IMR-90 (cell line): Measurements from ENCODE around the gene COL19A1. TPM values are rescaled to one million over a fixed set of nuclear protein-coding genes. Genes with fewer than 3 reads are reported as not detected.

ENCODE experiments used
- ATAC-seq: fragments of 200-7000 bp; cut with Tn5 transposase; 2 replicates; pipeline ENCODE4 v1.9.1; 2020; ENCODE audit warnings: low read depth, mild to moderate bottlenecking, moderate library complexity
- BruUV-seq: library from RNA; stranded (reverse); fragments of 400-500 nt; replicated peaks from 2 replicates; lab custom pipeline; 2021; lab: Mats Ljungman, UMichigan
- CTCF ChIA-PET: fragments of 300-600 bp; formaldehyde crosslinking; extraction: SDS; loops from one replicate; lab custom pipeline; 2021; ENCODE audit warnings: antibody characterized with exemption; lab: Yijun Ruan, JAX
- POLR2A ChIA-PET: fragments of 300-600 bp; sonication (Branson Sonifier 250); formaldehyde crosslinking; loops from one replicate; lab custom pipeline; 2022; ENCODE audit warnings: antibody characterized with exemption; ENCODE audit not compliant: unreplicated experiment; lab: Charles Lee
- DNase-seq: peaks from one replicate; pipeline ENCODE4 v3.0.0; 2013
- H2AFZ ChIP-seq: replicated peaks from 2 replicates; pipeline ENCODE3; 2013; ENCODE audit warnings: low read length, mild to moderate bottlenecking; ENCODE audit not compliant: poor library complexity
- H2AK5ac ChIP-seq: 2 replicates; pipeline ENCODE4 v1.6.1; 2013; ENCODE audit warnings: low read depth, low read length, inconsistent platforms
- H2AK9ac ChIP-seq: replicated peaks from 2 replicates; pipeline ENCODE3; 2013; ENCODE audit warnings: mild to moderate bottlenecking, low read depth, low read length, moderate library complexity; ENCODE audit not compliant: poor library complexity
- H2BK120ac ChIP-seq: 2 replicates; pipeline ENCODE4 v1.6.1; 2013; ENCODE audit warnings: low read depth, low read length, inconsistent platforms
- H2BK15ac ChIP-seq: 3 replicates; pipeline ENCODE4 v1.6.1; 2013; ENCODE audit warnings: low read depth, low read length, inconsistent platforms
- H2BK20ac ChIP-seq: 2 replicates; pipeline ENCODE4 v1.6.1; 2013; ENCODE audit warnings: low read depth, mild to moderate bottlenecking, inconsistent platforms, low read length, moderate library complexity
- H2BK5ac ChIP-seq: 2 replicates; pipeline ENCODE4 v1.6.1; 2013; ENCODE audit warnings: mild to moderate bottlenecking, low read depth, low read length, inconsistent platforms; ENCODE audit not compliant: poor library complexity, severe bottlenecking
- H3K14ac ChIP-seq: replicated peaks from 2 replicates; pipeline ENCODE4 v1.6.1; 2013; ENCODE audit warnings: low read depth, low read length, inconsistent platforms
- H3K18ac ChIP-seq: 2 replicates; pipeline ENCODE4 v1.6.1; 2013; ENCODE audit warnings: low read depth, low read length, control low read depth
- H3K23ac ChIP-seq: 2 replicates; pipeline ENCODE4 v1.6.1; 2013; ENCODE audit warnings: low read depth, low read length, inconsistent platforms
- H3K27ac ChIP-seq: 2 replicates; pipeline ENCODE4 v1.5.1; 2013; ENCODE audit warnings: mild to moderate bottlenecking, control low read depth, low read length; ENCODE audit not compliant: insufficient read depth
- H3K27me3 ChIP-seq: 2 replicates; pipeline ENCODE4 v1.6.1; 2013; ENCODE audit warnings: low read length; ENCODE audit not compliant: control insufficient read depth, insufficient read depth
- H3K36me3 ChIP-seq: 2 replicates; pipeline ENCODE4 v1.6.1; 2013; ENCODE audit warnings: low read length, mixed read lengths; ENCODE audit not compliant: control insufficient read depth, insufficient read depth
- H3K4ac ChIP-seq: 2 replicates; pipeline ENCODE4 v1.6.1; 2013; ENCODE audit warnings: low read depth, low read length, inconsistent platforms
- H3K4me1 ChIP-seq: 2 replicates; pipeline ENCODE4 v1.6.1; 2013; ENCODE audit warnings: low read length, mixed read lengths; ENCODE audit not compliant: control insufficient read depth, insufficient read depth
- H3K4me2 ChIP-seq: 2 replicates; pipeline ENCODE4 v1.6.1; 2013; ENCODE audit warnings: low read depth, mild to moderate bottlenecking, control low read depth, low read length, moderate library complexity
- H3K4me3 ChIP-seq: 2 replicates; pipeline ENCODE4 v1.5.1; 2013; ENCODE audit warnings: low read depth, mild to moderate bottlenecking, control low read depth, low read length, moderate library complexity; ENCODE audit not compliant: insufficient read depth
- H3K56ac ChIP-seq: 2 replicates; pipeline ENCODE4 v1.6.1; 2013; ENCODE audit warnings: low read length, inconsistent platforms; ENCODE audit not compliant: insufficient read depth; ENCODE audit errors: extremely low read depth
- H3K79me1 ChIP-seq, 2 experiments: 2 replicates each; pipeline ENCODE4 v1.6.1; 2013; ENCODE audit warnings: low read length in 2 of 2, inconsistent platforms in 1 of 2, low read depth in 1 of 2
- H3K9ac ChIP-seq: 2 replicates; pipeline ENCODE4 v1.6.1; 2013; ENCODE audit warnings: low read depth, low read length, control low read depth
- H3K9me1 ChIP-seq: 2 replicates; pipeline ENCODE4 v1.6.1; 2013; ENCODE audit warnings: low read length, inconsistent platforms; ENCODE audit not compliant: insufficient read depth
- H3K9me3 ChIP-seq: 2 replicates; pipeline ENCODE4 v1.6.1; 2013; ENCODE audit warnings: low read length; ENCODE audit not compliant: control insufficient read depth, insufficient read depth
- H4K20me1 ChIP-seq: 2 replicates; pipeline ENCODE4 v1.6.1; 2013; ENCODE audit warnings: low read length, inconsistent platforms; ENCODE audit not compliant: insufficient read depth
- H4K5ac ChIP-seq: 2 replicates; pipeline ENCODE4 v1.6.1; 2013; ENCODE audit warnings: mild to moderate bottlenecking, low read depth, low read length, control low read depth
- H4K8ac ChIP-seq, 2 experiments: 2 replicates each; pipeline ENCODE4 v1.6.1; 2013; ENCODE audit warnings: low read depth in 2 of 2, low read length in 2 of 2, control low read depth in 1 of 2, inconsistent platforms in 1 of 2
- H4K91ac ChIP-seq: 2 replicates; pipeline ENCODE4 v1.6.1; 2013; ENCODE audit warnings: low read depth, low read length, inconsistent platforms; ENCODE audit not compliant: insufficient read depth
- BHLHE40 ChIP-seq: fragments of 150-350 bp; IDR thresholded peaks from 2 replicates; pipeline ENCODE4 v1.6.1; 2016; ENCODE audit warnings: mild to moderate bottlenecking, low read depth, low read length
- CEBPB ChIP-seq: IDR thresholded peaks from 2 replicates; pipeline ENCODE4 v1.6.1; 2012; ENCODE audit warnings: low read depth, low read length, improper control_type of control experiment
- CHD1 ChIP-seq: IDR thresholded peaks from 2 replicates; pipeline ENCODE4 v1.6.1; 2012; ENCODE audit warnings: low read depth, low read length, improper control_type of control experiment
- CTCF ChIP-seq: conservative IDR thresholded peaks from 2 replicates; pipeline ENCODE4 v1.5.1; 2012; ENCODE audit warnings: mild to moderate bottlenecking, low read depth, low read length, improper control_type of control experiment
- ELK1 ChIP-seq: fragments of 150-350 bp; IDR thresholded peaks from 2 replicates; pipeline ENCODE4 v1.6.1; 2016; ENCODE audit warnings: low read depth, mild to moderate bottlenecking, low read length, moderate library complexity, borderline replicate concordance
- FOS ChIP-seq: fragments of 150-350 bp; IDR thresholded peaks from 2 replicates; pipeline ENCODE4 v1.6.1; 2016; ENCODE audit warnings: low read depth, low read length
- MAFK ChIP-seq: IDR thresholded peaks from 2 replicates; pipeline ENCODE4 v1.6.1; 2012; ENCODE audit warnings: low read depth, low read length, improper control_type of control experiment
- MAZ ChIP-seq: IDR thresholded peaks from 2 replicates; pipeline ENCODE4 v1.6.1; 2012; ENCODE audit warnings: low read depth, mild to moderate bottlenecking, low read length, improper control_type of control experiment, moderate library complexity, borderline replicate concordance
- MXI1 ChIP-seq: IDR thresholded peaks from 2 replicates; pipeline ENCODE4 v1.6.1; 2012; ENCODE audit warnings: low read depth, mild to moderate bottlenecking, low read length, moderate library complexity, borderline replicate concordance
- NFE2L2 ChIP-seq: fragments of 150-350 bp; IDR thresholded peaks from 2 replicates; pipeline ENCODE4 v1.6.1; 2016; ENCODE audit warnings: low read depth, mild to moderate bottlenecking, low read length
- POLR2A ChIP-seq: IDR thresholded peaks from 2 replicates; pipeline ENCODE4 v1.6.1; 2012; ENCODE audit warnings: mild to moderate bottlenecking, low read depth, low read length
- RAD21 ChIP-seq: IDR thresholded peaks from 2 replicates; pipeline ENCODE4 v1.6.1; 2012; ENCODE audit warnings: low read length, improper control_type of control experiment
- RCOR1 ChIP-seq: IDR thresholded peaks from 2 replicates; pipeline ENCODE4 v1.6.1; 2012; ENCODE audit warnings: mild to moderate bottlenecking, low read length, improper control_type of control experiment; ENCODE audit not compliant: insufficient replicate concordance
- RFX5 ChIP-seq: IDR thresholded peaks from 2 replicates; pipeline ENCODE4 v1.8.0; 2012; ENCODE audit warnings: low read depth, mild to moderate bottlenecking, low read length, moderate library complexity
- SMC3 ChIP-seq: fragments of 150-350 bp; IDR thresholded peaks from 2 replicates; pipeline ENCODE4 v1.6.1; 2016; ENCODE audit warnings: low read depth, mild to moderate bottlenecking, antibody characterized with exemption, low read length, moderate library complexity
- USF2 ChIP-seq: fragments of 150-350 bp; IDR thresholded peaks from 2 replicates; pipeline ENCODE4 v1.6.1; 2017; ENCODE audit warnings: mild to moderate bottlenecking, antibody characterized with exemption, low read length, low read depth
- dilution Hi-C: fragments of 300-500 bp; cut with HindIII; formaldehyde crosslinking; loops from one replicate; pipeline ENCODE4 v1.14.3; 2018; ENCODE audit warnings: low sequenced_read_pairs; ENCODE audit not compliant: unreplicated experiment
- in situ Hi-C: fragments of 300-500 bp; cut with MboI; formaldehyde crosslinking; loops from 3 replicates; pipeline ENCODE4 v1.14.3; 2019; ENCODE audit warnings: low sequenced_read_pairs, inconsistent platforms, mixed read lengths
- intact Hi-C: fragments of 100-400 bp; cut with micrococcal nuclease; formaldehyde crosslinking; loops from 2 replicates; pipeline ENCODE4 v1.10.0; 2022
- polyA plus RNA-seq, 3 experiments: library from polyadenylated mRNA; depleted of rRNA; stranded (reverse); fragments of >200 nt; gene quantifications; 2 replicates each; pipeline ENCODE4 v1.2.3, GENCODE V29; 2012; ENCODE audit warnings: low replicate concordance in 1 of 3
- total RNA-seq: library from RNA; depleted of rRNA; stranded (reverse); fragments of >200 nt; gene quantifications from 2 replicates; pipeline ENCODE4 v1.2.3, GENCODE V29; 2012

Gene COL19A1
- total and polyA plus RNA-seq, 2 of the 4 experiments (the other 2 are of a cell fraction) = under 0.01 TPM; not detected in 1

GRCh38 chr6:70028926-70029325, 162.6 kb downstream of the COL19A1 start:
- Histone ChIP-seq H3K27ac (no peak overlapping the region), H4K20me1 (no peaks in the 10 kb centered on the region), H3K4me3 (no peak overlapping the region), H2BK120ac (no peak overlapping the region), H2BK5ac (no peak overlapping the region), H3K9ac (no peak overlapping the region), H4K91ac (no peak overlapping the region), H3K27me3 (no peaks in the 10 kb centered on the region), H3K79me1 (no peaks in the 10 kb centered on the region), H2AFZ (no peak overlapping the region), H3K4me2 (no peak overlapping the region), H4K8ac (no peak overlapping the region), H3K9me1 (no peaks in the 10 kb centered on the region), H4K5ac (no peak overlapping the region), H2BK20ac (no peak overlapping the region), H2AK9ac (no peak overlapping the region), H3K14ac (no peak overlapping the region), H2AK5ac (no peak overlapping the region), H2BK15ac (no peak overlapping the region), H3K23ac (no peak overlapping the region), H3K4ac (no peak overlapping the region), H3K56ac (no peak overlapping the region), H3K9me3 (no peaks in the 10 kb centered on the region), H3K4me1 (no peaks in the 10 kb centered on the region), H3K18ac (no peak overlapping the region), H3K36me3 (no peaks in the 10 kb centered on the region)
- ChIA-PET CTCF (no interaction called here), POLR2A (no interaction called here)
- no peak for ATAC-seq
- intact Hi-C loops = no loop called here
- dilution Hi-C loops = no loop called here
- in situ Hi-C loops = no loop called here
- BruUV-seq = no TSS peak
- TF ChIP-seq CEBPB = no peak
- TF ChIP-seq CHD1 = no peak
- no peak for TF ChIP-seq BHLHE40
- no peak for TF ChIP-seq POLR2A
- TF ChIP-seq ELK1 = no peak
- TF ChIP-seq NFE2L2 = no peak
- no peak for TF ChIP-seq RFX5
- TF ChIP-seq MAFK = no peak
- no peak for TF ChIP-seq RCOR1
- TF ChIP-seq MAZ = no peak
- TF ChIP-seq SMC3 = no peak
- TF ChIP-seq RAD21 = no peak
- TF ChIP-seq MXI1 = no peak
- no peak for TF ChIP-seq CTCF
- TF ChIP-seq FOS = no peak
- TF ChIP-seq USF2 = no peak
- no peak for DNase-seq
